WTC11 (cell line): ENCODE measurements around the gene NHSL1. TPM values are rescaled to one million over a fixed set of nuclear protein-coding genes. Genes with fewer than 3 reads are reported as not detected.

ENCODE experiments used
- ATAC-seq: fragments of 200-7000 bp; cut with Tn5 transposase; 2 replicates; pipeline ENCODE4 v1.10.0; 2021; ENCODE audit warnings: mild to moderate bottlenecking, moderate library complexity
- CTCF ChIA-PET: fragments of 300-600 bp; sonication (Branson Sonifier 250); formaldehyde crosslinking; loops from one replicate; lab custom pipeline; 2021; ENCODE audit warnings: antibody characterized with exemption; lab: Charles Lee
- POLR2A ChIA-PET: fragments of 350-600 bp; sonication (Branson Sonifier 250); formaldehyde crosslinking; loops from one replicate; lab custom pipeline; 2021; ENCODE audit warnings: antibody characterized with exemption; lab: Charles Lee
- DNase-seq: peaks from one replicate; pipeline ENCODE4 v3.0.0; 2021; ENCODE audit warnings: low spot score
- H3K27ac Mint-ChIP-seq: 2 replicates; pipeline ENCODE4 v1.8.0; 2021; ENCODE audit warnings: mixed read lengths
- H3K27me3 Mint-ChIP-seq: 2 replicates; pipeline ENCODE4 v1.8.0; 2021; ENCODE audit warnings: low read depth, mild to moderate bottlenecking, moderate library complexity, mixed read lengths
- H3K36me3 Mint-ChIP-seq: 2 replicates; pipeline ENCODE4 v1.8.0; 2021; ENCODE audit warnings: mixed read lengths
- H3K4me1 Mint-ChIP-seq: 2 replicates; pipeline ENCODE4 v1.8.0; 2022; ENCODE audit warnings: mixed read lengths
- H3K4me3 Mint-ChIP-seq: 2 replicates; pipeline ENCODE4 v1.8.0; 2021; ENCODE audit warnings: mild to moderate bottlenecking, moderate library complexity, mixed read lengths
- H3K9me3 Mint-ChIP-seq: 2 replicates; pipeline ENCODE4 v1.8.0; 2021; ENCODE audit warnings: mixed read lengths
- ATF3 ChIP-seq: sonication (generic); formaldehyde crosslinking; conservative IDR thresholded peaks from 2 replicates; pipeline ENCODE4 v1.8.1; 2022; ENCODE audit warnings: mild to moderate bottlenecking, missing genetic modification reagents
- ERG ChIP-seq: fragments of 250-450 bp; sonication (Bioruptor Pico); IDR thresholded peaks from 2 replicates; pipeline ENCODE4 v1.8.0; 2021; ENCODE audit warnings: mild to moderate bottlenecking
- MLX ChIP-seq: sonication (generic); formaldehyde crosslinking; IDR thresholded peaks from 2 replicates; pipeline ENCODE4 v1.8.1; 2023; ENCODE audit warnings: mild to moderate bottlenecking, missing genetic modification reagents, moderate library complexity
- MXD4 ChIP-seq: fragments of 250-450 bp; sonication (Bioruptor Pico); IDR thresholded peaks from 2 replicates; pipeline ENCODE4 v1.8.0; 2021; ENCODE audit warnings: mild to moderate bottlenecking, moderate library complexity, borderline replicate concordance
- NFATC4 ChIP-seq: fragments of 250-450 bp; sonication (Bioruptor Pico); IDR thresholded peaks from 2 replicates; pipeline ENCODE4 v1.9.0; 2021; ENCODE audit warnings: mild to moderate bottlenecking
- PREB ChIP-seq: sonication (generic); formaldehyde crosslinking; IDR thresholded peaks from 2 replicates; pipeline ENCODE4 v1.8.1; 2022; ENCODE audit warnings: mild to moderate bottlenecking, missing genetic modification reagents, moderate library complexity, borderline replicate concordance
- USF1 ChIP-seq: sonication (generic); formaldehyde crosslinking; IDR thresholded peaks from 2 replicates; pipeline ENCODE4 v1.8.0; 2022; ENCODE audit warnings: mild to moderate bottlenecking, missing genetic modification reagents
- ZBTB21 ChIP-seq: sonication (generic); formaldehyde crosslinking; IDR thresholded peaks from 2 replicates; pipeline ENCODE4 v1.8.1; 2023; ENCODE audit warnings: mild to moderate bottlenecking, missing genetic modification reagents, borderline replicate concordance
- ZBTB43 ChIP-seq: sonication (generic); formaldehyde crosslinking; IDR thresholded peaks from 2 replicates; pipeline ENCODE4 v1.8.1; 2023; ENCODE audit warnings: mild to moderate bottlenecking, missing genetic modification reagents
- ZNF121 ChIP-seq: sonication (generic); formaldehyde crosslinking; IDR thresholded peaks from 2 replicates; pipeline ENCODE4 v1.8.0; 2023; ENCODE audit warnings: missing genetic modification reagents
- ZNF138 ChIP-seq: sonication (generic); formaldehyde crosslinking; conservative IDR thresholded peaks from 2 replicates; pipeline ENCODE4 v1.8.1; 2022; ENCODE audit warnings: mild to moderate bottlenecking, moderate library complexity, missing genetic modification reagents
- ZSCAN18 ChIP-seq: fragments of 250-450 bp; sonication (Bioruptor Pico); IDR thresholded peaks from 2 replicates; pipeline ENCODE4 v2.1.2; 2022; ENCODE audit warnings: mild to moderate bottlenecking, moderate library complexity
- total RNA-seq: library from RNA; stranded (reverse); gene quantifications from 3 replicates; pipeline ENCODE4 v1.2.3, GENCODE V29; 2021
- TF ChIP-seq, protein P1 (sequence below): sonication (generic); formaldehyde crosslinking; IDR thresholded peaks from 2 replicates; pipeline ENCODE4 v1.8.1; 2023; ENCODE audit warnings: mild to moderate bottlenecking, moderate library complexity, missing genetic modification reagents
- TF ChIP-seq, protein P2 (sequence below): sonication (generic); formaldehyde crosslinking; IDR thresholded peaks from 2 replicates; pipeline ENCODE4 v1.8.0; 2023; ENCODE audit warnings: missing genetic modification reagents

Gene NHSL1
- total RNA-seq, 1 experiment from 2014 or later: 31.1 TPM

GRCh38 chr6:138430361-138431145 is 68.7 kb downstream of the NHSL1 start (continued):
- no peak for TF ChIP-seq ZBTB43 (CRISPR knock-in tag)
- TF ChIP-seq MLX (CRISPR knock-in tag): no peak
- TF ChIP-seq ERG (CRISPR knock-in tag): no peak

- TF ChIP-seq ZBTB21 (CRISPR knock-in tag) (no peak), MXD4 (CRISPR knock-in tag) (no peak), NFATC4 (no peak), ZNF121 (CRISPR knock-in tag) (no peak), ZNF138 (CRISPR knock-in tag) (no peak)
- DNase-seq (no peak), ATAC-seq (no peak)
- Mint-ChIP-seq H3K36me3 (peaks cover 11% of the 10 kb centered on the region), H3K4me3 (no peak overlapping the region), H3K4me1 (peaks cover 9% of the 10 kb centered on the region; the same call in 1 of the 2 replicates), H3K27ac (no peak overlapping the region), H3K9me3 (no peaks in the 10 kb centered on the region), H3K27me3 (no peaks in the 10 kb centered on the region)
- ChIA-PET CTCF (interaction anchor here (0.6 to 2.7 kb wide), 5 partner anchors 53 to 164 kb away, joined by 3 to 29 read pairs (median 4); no protein-coding TSS in a partner anchor), POLR2A (no interaction called here)
Observed at GRCh38 chr6:138429761-138430160, 69.5 kb downstream of the NHSL1 start.

- Mint-ChIP-seq H3K4me3 (no peak overlapping the region), H3K27ac (peak overlapping the region; percentile 90; the same call in 1 of the 2 replicates), H3K36me3 (peaks cover 14% of the 10 kb centered on the region), H3K4me1 (peaks cover 9% of the 10 kb centered on the region; the same call in 1 of the 2 replicates), H3K27me3 (no peaks in the 10 kb centered on the region), H3K9me3 (no peaks in the 10 kb centered on the region)
- ATAC-seq: no peak
- ChIA-PET CTCF (interaction anchor here (1.2 to 2.7 kb wide), 4 partner anchors 80 to 165 kb away, joined by 3 to 29 read pairs (median 8); no protein-coding TSS in a partner anchor), POLR2A (no interaction called here)
- DNase-seq: no peak
- no peak for TF ChIP-seq USF1
- TF ChIP-seq, protein P1, sequence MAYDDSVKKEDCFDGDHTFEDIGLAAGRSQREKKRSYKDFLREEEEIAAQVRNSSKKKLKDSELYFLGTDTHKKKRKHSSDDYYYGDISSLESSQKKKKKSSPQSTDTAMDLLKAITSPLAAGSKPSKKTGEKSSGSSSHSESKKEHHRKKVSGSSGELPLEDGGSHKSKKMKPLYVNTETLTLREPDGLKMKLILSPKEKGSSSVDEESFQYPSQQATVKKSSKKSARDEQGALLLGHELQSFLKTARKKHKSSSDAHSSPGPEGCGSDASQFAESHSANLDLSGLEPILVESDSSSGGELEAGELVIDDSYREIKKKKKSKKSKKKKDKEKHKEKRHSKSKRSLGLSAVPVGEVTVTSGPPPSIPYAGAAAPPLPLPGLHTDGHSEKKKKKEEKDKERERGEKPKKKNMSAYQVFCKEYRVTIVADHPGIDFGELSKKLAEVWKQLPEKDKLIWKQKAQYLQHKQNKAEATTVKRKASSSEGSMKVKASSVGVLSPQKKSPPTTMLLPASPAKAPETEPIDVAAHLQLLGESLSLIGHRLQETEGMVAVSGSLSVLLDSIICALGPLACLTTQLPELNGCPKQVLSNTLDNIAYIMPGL (CRISPR knock-in tag): no peak
- TF ChIP-seq ZSCAN18: no peak
- TF ChIP-seq, protein P2, sequence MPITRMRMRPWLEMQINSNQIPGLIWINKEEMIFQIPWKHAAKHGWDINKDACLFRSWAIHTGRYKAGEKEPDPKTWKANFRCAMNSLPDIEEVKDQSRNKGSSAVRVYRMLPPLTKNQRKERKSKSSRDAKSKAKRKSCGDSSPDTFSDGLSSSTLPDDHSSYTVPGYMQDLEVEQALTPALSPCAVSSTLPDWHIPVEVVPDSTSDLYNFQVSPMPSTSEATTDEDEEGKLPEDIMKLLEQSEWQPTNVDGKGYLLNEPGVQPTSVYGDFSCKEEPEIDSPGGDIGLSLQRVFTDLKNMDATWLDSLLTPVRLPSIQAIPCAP (CRISPR knock-in tag): no peak
- TF ChIP-seq ATF3 (CRISPR knock-in tag): no peak
- no peak for TF ChIP-seq PREB (CRISPR knock-in tag)
Observed at GRCh38 chr6:138428944-138429598, 70.2 kb downstream of the NHSL1 start.
